ENCODE results near the gene SND1.

GRCh38 chr7:128080169-128080568 is 428.2 kb downstream of the SND1 start:
- TF ChIP-seq CTCF (IDR thresholded peaks at IDR 0.05; ENCODE audit: insufficient read depth, low read length), result no peak
- no peak for TF ChIP-seq POLR2AphosphoS5 (IDR thresholded peaks at IDR 0.05; ENCODE audit: low read depth)

Measured in HL-60 (cell line).